ENCODE data around the gene PKD1L1.

Gene PKD1L1

GRCh38 chr7:47902013-47902412 lies 46.3 kb downstream of the PKD1L1 start:
- no peak for DNase-seq (ENCODE audit: low read depth in 2 of 2)

- no peak for DNase-seq (ENCODE audit: low read depth in 2 of 2)
These were observed 46.7 kb downstream of the PKD1L1 start for GRCh38 chr7:47901542-47901941.

DNA sequence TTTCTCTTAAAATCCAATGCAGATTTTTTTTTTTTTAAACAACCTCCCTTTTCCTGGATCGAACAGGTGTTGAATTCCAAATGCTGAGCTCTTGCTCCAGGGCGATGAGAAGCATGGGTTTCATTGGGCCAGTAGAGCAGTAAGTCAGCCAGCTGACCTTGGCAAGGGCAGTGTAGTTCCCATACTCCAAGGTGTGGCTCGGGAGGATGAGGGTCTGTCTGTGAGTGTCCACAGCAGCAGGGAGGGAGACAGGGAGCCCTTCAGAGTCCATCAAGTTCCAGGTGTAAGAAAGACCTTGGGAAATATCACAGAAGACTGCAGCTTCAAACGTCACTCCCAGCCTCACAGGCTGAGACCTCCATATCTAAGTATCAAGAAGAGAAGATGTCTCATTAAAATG lies 50.4 kb downstream of the PKD1L1 start:
- no peak for DNase-seq (ENCODE audit: low read depth in 2 of 2)

- no peak for DNase-seq (ENCODE audit: low read depth in 2 of 2)
These were observed 51.4 kb downstream of the PKD1L1 start for GRCh38 chr7:47896809-47897423.

DNA sequence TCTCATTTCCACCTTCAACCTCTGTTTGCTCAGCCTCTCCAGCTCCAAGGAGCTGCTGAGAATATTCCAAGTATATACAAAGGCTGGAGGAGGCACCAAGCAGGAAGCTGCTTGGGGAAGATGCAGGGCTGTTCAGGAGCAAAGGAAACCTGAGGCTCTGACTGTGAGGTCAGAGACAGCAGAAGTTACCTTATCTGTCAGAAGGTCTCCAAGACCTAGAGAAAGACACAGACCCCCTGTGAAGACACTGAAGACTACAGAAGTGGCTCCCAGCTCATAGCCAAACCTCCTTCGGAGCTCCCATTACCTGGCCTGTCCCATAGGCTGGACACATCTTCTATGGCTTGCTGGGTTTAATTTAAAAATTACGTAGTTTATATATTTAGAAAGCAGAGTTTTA lies 53.2 kb downstream of the PKD1L1 start:
- DNase-seq (ENCODE audit: low read depth in 2 of 2), result no peak

- DNase-seq (ENCODE audit: low read depth in 2 of 2), result no peak
These were observed 54.4 kb downstream of the PKD1L1 start for GRCh38 chr7:47893721-47894365.

DNA sequence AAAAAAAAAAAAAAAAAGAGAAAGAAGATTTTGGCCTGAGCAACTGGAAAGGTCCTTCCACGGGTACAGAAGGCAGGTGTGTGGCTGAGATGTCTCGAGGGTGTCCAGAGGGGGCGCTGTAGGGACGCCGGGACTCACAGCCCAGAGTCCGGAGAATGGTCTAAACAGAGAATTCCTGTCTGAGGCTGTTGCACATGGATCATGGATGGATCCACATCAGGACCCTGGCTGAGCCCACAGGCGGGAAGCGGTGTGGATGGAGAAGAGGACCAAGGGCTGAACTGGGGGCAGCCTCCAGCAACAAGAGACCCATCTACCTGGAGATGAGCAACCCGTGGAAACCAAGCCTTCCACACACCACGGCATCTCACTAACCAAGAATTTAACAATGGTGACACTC lies 55.0 kb downstream of the PKD1L1 start:
- DNase-seq (ENCODE audit: low read depth in 2 of 2), result no peak

- no peak for DNase-seq (ENCODE audit: low read depth in 2 of 2)
These were observed 57.7 kb downstream of the PKD1L1 start for GRCh38 chr7:47890606-47891005.

GRCh38 chr7:47890125-47890524 lies 58.1 kb downstream of the PKD1L1 start:
- no peak for DNase-seq (ENCODE audit: low read depth in 2 of 2)

GRCh38 chr7:47889723-47890122 lies 58.5 kb downstream of the PKD1L1 start:
- no peak for DNase-seq (ENCODE audit: low read depth in 2 of 2)

DNA sequence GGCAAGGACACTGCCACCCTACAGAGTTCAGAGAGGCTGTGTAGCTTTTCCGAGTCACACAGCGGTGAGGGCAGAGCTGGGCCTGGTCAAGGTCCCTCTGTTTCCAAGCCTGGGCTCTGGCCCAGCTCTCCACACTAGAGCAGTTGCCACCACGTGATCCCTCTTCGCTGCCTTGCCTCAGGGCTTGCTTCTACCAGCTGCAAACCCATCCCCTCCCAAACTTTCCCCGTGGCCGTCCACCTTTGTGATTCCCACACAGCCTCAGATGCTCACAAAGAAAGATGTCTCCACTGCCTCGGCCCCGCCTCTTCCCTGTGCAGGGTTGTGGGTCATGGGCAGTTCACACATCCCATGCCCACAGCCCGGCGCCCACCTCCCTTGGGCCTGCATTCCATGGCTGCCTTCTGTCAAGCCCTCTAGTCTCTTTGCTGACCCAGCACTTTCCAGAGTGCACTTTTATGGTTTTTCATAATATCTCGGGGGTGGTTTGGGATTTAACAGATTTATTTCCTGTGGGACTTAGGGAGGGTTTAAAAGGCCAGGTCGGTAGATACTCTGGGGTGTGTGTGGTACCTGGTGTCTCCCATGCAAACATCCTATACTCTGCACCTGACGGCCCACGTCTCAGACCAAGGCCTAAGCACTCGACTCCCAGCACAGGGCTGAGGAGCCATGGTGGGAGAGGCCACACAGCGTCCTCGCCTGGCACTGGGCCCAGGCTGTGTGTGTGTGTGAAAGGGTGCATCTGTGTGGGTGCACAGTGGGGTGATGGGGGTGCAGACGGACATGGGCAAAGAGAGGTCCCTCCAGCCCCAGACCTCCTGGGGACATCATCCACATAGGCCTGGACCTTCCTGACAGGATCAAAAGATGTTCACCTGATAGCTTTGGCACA lies 59.6 kb downstream of the PKD1L1 start:
- no peak for DNase-seq (ENCODE audit: low read depth in 2 of 2)

- no peak for DNase-seq (ENCODE audit: low read depth in 2 of 2)
These were observed 61.1 kb downstream of the PKD1L1 start for GRCh38 chr7:47887016-47887640.

GRCh38 chr7:47885987-47886811 lies 62.1 kb downstream of the PKD1L1 start:
- DNase-seq (ENCODE audit: low read depth in 2 of 2), result no peak

DNA sequence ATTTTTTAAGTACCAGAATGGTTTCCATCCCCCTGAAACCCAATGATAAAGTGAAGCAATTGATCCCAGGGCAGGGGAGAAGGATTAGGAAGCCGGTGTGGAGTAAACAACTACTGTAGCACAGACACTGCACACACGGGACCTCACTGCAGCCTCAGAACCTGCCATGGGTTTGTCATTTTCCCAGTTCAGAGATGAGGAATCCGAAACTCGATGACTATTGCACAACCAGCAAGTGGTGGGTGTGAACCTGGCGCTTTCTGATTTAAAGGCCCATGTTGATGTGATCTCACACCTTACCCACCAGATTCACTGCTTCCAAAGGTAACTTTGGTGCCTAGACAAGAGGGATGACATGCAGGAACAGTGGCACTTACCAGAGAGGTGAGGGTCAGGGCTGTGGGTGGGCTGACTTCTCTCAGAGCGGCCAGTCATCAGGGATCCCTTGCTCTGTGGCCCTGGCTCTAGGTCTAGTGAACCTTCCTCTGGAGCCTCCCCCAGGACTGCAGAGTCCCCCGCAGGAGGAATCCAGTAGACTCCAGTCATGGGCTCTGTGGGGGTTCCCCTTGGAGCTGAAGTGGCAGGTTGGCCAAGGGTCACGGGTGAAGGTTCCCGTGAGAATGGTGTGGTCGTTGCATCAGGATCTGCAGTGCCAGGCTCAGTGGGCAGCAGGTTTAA lies 62.8 kb downstream of the PKD1L1 start:
- DNase-seq (ENCODE audit: low read depth in 2 of 2), result no peak

DNA sequence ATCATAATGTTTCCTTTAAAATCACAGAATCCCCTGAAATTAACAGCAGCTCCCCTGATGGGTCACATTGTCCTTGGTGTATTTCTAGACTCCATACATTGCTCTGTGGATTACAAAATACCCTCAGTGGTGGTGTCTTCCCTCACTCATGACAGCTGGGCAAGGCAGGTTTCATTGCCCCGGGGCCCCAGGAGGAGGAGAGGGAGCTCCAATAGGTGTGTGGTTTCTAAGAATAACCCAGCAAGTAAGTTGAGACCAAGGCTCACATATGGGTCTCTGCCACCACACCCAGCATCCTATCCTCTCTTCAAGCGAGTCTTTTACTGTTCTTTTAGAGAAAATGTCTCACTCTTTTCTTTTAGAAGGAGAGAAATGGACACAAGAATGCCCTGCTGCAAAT lies 63.6 kb downstream of the PKD1L1 start:
- no peak for DNase-seq (ENCODE audit: low read depth in 2 of 2)

- no peak for DNase-seq (ENCODE audit: low read depth in 2 of 2)
These were observed 65.6 kb downstream of the PKD1L1 start for GRCh38 chr7:47882635-47883034.

- DNase-seq (ENCODE audit: low read depth in 2 of 2), result no peak
These were observed 67.0 kb downstream of the PKD1L1 start for GRCh38 chr7:47881256-47881655.

DNA sequence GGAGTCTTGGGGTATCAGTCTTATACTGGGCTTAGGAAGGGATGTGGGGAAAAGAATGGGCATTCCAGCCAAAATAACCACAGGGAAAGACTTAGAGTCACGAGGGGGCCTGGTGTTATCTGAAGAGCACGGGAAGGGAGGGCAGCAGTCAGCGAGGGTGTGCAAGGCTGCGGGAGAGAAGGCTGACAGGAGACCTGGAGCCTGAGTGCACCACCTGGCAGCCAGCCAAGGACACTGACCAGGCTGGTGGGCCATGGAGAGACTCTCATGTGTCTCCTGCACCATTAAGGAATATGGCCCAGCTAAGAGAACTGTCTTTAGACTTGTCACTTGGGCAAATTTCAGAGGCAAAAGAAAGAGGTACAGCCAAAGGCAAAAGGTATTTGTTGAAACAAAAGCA lies 69.6 kb downstream of the PKD1L1 start:
- no peak for DNase-seq (ENCODE audit: low read depth in 2 of 2)

- no peak for DNase-seq (ENCODE audit: low read depth in 2 of 2)
These were observed 70.9 kb downstream of the PKD1L1 start for GRCh38 chr7:47877336-47877735.

GRCh38 chr7:47875998-47876744 lies 72.1 kb downstream of the PKD1L1 start:
- DNase-seq (ENCODE audit: low read depth in 2 of 2), result no peak
